Keratinocyte (primary cell): Measurements from ENCODE around the gene ANKRD45. TPM values are rescaled to one million over a fixed set of nuclear protein-coding genes. Genes with fewer than 3 reads are reported as not detected.

Experiments
- DNase-seq: peaks from one replicate; pipeline ENCODE4 v3.0.0-alpha.2; 2011; ENCODE audit warnings: low read depth, missing footprints, low spot score
- FAIRE-seq: peaks from 2 replicates; lab custom pipeline; 2011; peaks lifted over from hg19 to GRCh38; lab: Jason Lieb, UNC
- H2AFZ ChIP-seq: 2 replicates; pipeline ENCODE4 v1.6.0; 2012; ENCODE audit warnings: low read length, control low read depth, inconsistent platforms; ENCODE audit not compliant: control insufficient read depth
- H3K27ac ChIP-seq: 2 replicates; pipeline ENCODE4 v1.5.1; 2011; ENCODE audit warnings: low read length; ENCODE audit not compliant: control insufficient read depth, insufficient read depth
- H3K27me3 ChIP-seq: 3 replicates; pipeline ENCODE4 v1.6.0; 2011; ENCODE audit warnings: low read length; ENCODE audit not compliant: control insufficient read depth, insufficient read depth; ENCODE audit errors: extremely low read depth
- H3K36me3 ChIP-seq, 2 experiments: 2 replicates in 1 of 2; 3 replicates in 1 of 2; pipeline ENCODE4 v1.5.1; 2011; ENCODE audit warnings: low read length in 2 of 2, mild to moderate bottlenecking in 1 of 2; ENCODE audit not compliant: control insufficient read depth in 2 of 2, insufficient read depth in 2 of 2; ENCODE audit errors: extremely low read depth in 1 of 2
- H3K4me1 ChIP-seq: 3 replicates; pipeline ENCODE4 v1.5.1; 2011; ENCODE audit warnings: low read length; ENCODE audit not compliant: control insufficient read depth, insufficient read depth; ENCODE audit errors: extremely low read depth
- H3K4me2 ChIP-seq: 3 replicates; pipeline ENCODE4 v1.6.0; 2011; ENCODE audit warnings: low read depth, low read length; ENCODE audit not compliant: control insufficient read depth, insufficient read depth; ENCODE audit errors: extremely low read depth
- H3K4me3 ChIP-seq, 3 experiments: fragments of 200-600 bp in 1 of 3; sonication (generic) in 1 of 3; 2 replicates in 2 of 3; 3 replicates in 1 of 3; pipeline ENCODE4 v1.5.1; 2011 to 2016; ENCODE audit warnings: low read length in 3 of 3, mild to moderate bottlenecking in 3 of 3, control low read depth in 2 of 3, inconsistent platforms in 1 of 3, low read depth in 1 of 3, mixed read lengths in 1 of 3, mixed run types in 1 of 3, moderate library complexity in 1 of 3; ENCODE audit not compliant: control insufficient read depth in 2 of 3, insufficient read depth in 2 of 3; ENCODE audit errors: extremely low read depth in 1 of 3
- H3K79me2 ChIP-seq: 2 replicates; pipeline ENCODE4 v1.6.0; 2012; ENCODE audit warnings: low read length; ENCODE audit not compliant: control insufficient read depth, insufficient read depth
- H3K9ac ChIP-seq: 3 replicates; pipeline ENCODE4 v1.6.0; 2011; ENCODE audit warnings: low read length; ENCODE audit not compliant: control insufficient read depth, insufficient read depth; ENCODE audit errors: extremely low read depth
- H3K9me1 ChIP-seq: 3 replicates; pipeline ENCODE4 v1.6.0; 2011; ENCODE audit warnings: low read length; ENCODE audit not compliant: control insufficient read depth, insufficient read depth; ENCODE audit errors: extremely low read depth
- H3K9me3 ChIP-seq: 2 replicates; pipeline ENCODE4 v1.5.1; 2012; ENCODE audit warnings: low read depth, low read length; ENCODE audit not compliant: control insufficient read depth
- H4K20me1 ChIP-seq: 3 replicates; pipeline ENCODE4 v1.6.0; 2011; ENCODE audit warnings: low read length; ENCODE audit not compliant: control insufficient read depth, insufficient read depth; ENCODE audit errors: extremely low read depth
- CTCF ChIP-seq, 3 experiments: IDR thresholded peaks in 1 of 3; conservative IDR thresholded peaks in 1 of 3; optimal IDR thresholded peaks in 1 of 3; 2 replicates in 2 of 3; 3 replicates in 1 of 3; pipeline versions ENCODE3 to v1.5.1; 2011; ENCODE audit warnings: low read length in 3 of 3, mild to moderate bottlenecking in 3 of 3, moderate library complexity in 2 of 3, control low read depth in 1 of 3, inconsistent platforms in 1 of 3; ENCODE audit not compliant: insufficient read depth in 2 of 3; ENCODE audit errors: extremely low read depth in 1 of 3
- EZH2 ChIP-seq: IDR thresholded peaks from one replicate; pipeline ENCODE4 v1.6.1; 2012; ENCODE audit warnings: inconsistent platforms, mild to moderate bottlenecking, low read length, moderate library complexity
- dilution Hi-C: fragments of 300-500 bp; cut with MboI; formaldehyde crosslinking; loops from one replicate; pipeline ENCODE4 v1.7.0; 2020; ENCODE audit warnings: low sequenced_read_pairs; ENCODE audit not compliant: extremely low pct_ligation_motif_present
- polyA plus RNA-seq, 5 experiments: library from polyadenylated mRNA; depleted of rRNA in 3 of 5; stranded (reverse) in 3 of 5; stranded (forward) in 1 of 5; unstranded in 1 of 5; fragments of >200 nt; gene quantifications; 1 replicate in 1 of 5; 2 replicates in 3 of 5; 3 replicates in 1 of 5; pipeline versions ENCODE4 v1.2.1 to v1.2.3, GENCODE V29; 2011 to 2012; ENCODE audit warnings: missing spikeins in 2 of 5, low read depth in 1 of 5, low replicate concordance in 1 of 5

ANKRD45 gene
- polyA plus RNA-seq, 1 donor (not counting 4 experiments of a cell fraction or from before 2014, with no cell fraction given) = 0.18 TPM

- dilution Hi-C loops = no loop called here
- no peak for DNase-seq
- H3K4me2 ChIP-seq = no peak overlapping the region
- H3K4me3 ChIP-seq = no peak overlapping the region
- no peaks in the 10 kb centered on the region for H3K79me2 ChIP-seq
- H4K20me1 ChIP-seq = no peaks in the 10 kb centered on the region
- H3K27ac ChIP-seq = no peak overlapping the region
- H3K4me1 ChIP-seq = peaks cover 20% of the 10 kb centered on the region
- H3K9me1 ChIP-seq = no peaks in the 10 kb centered on the region
- no peak overlapping the region for H2AFZ ChIP-seq
- no peaks in the 10 kb centered on the region for H3K36me3 ChIP-seq
- FAIRE-seq = no peak
- H3K9ac ChIP-seq = no peak overlapping the region
- no peaks in the 10 kb centered on the region for H3K27me3 ChIP-seq
- H3K9me3 ChIP-seq = no peaks in the 10 kb centered on the region
- TF ChIP-seq EZH2 = no peak
Observed at GRCh38 chr1:173661763-173662162, 7.9 kb downstream of the ANKRD45 start.

- DNase-seq (no peak), FAIRE-seq (peak; percentile 84)
- Histone ChIP-seq H3K36me3 (no peaks in the 10 kb centered on the region), H3K9ac (no peak overlapping the region), H3K4me2 (peak overlapping the region; percentile 56), H2AFZ (no peak overlapping the region), H3K4me1 (peaks cover 20% of the 10 kb centered on the region), H3K79me2 (no peaks in the 10 kb centered on the region), H3K4me3 (peak overlapping the region in 1 of 3 experiments; percentile 3), H3K27me3 (no peaks in the 10 kb centered on the region), H3K9me1 (no peaks in the 10 kb centered on the region), H3K9me3 (no peaks in the 10 kb centered on the region), H4K20me1 (no peaks in the 10 kb centered on the region), H3K27ac (no peak overlapping the region)
- dilution Hi-C loops = no loop called here
- no peak for TF ChIP-seq EZH2
- TF ChIP-seq CTCF (optimal IDR thresholded peaks at IDR 0.05 in 1 of 3, IDR thresholded peaks at IDR 0.05 in 1 of 3, conservative IDR thresholded peaks at IDR 0.05 in 1 of 3; ENCODE audit: extremely low read depth in 1 of 3, insufficient read depth in 2 of 3, low read length in 3 of 3) = no peak
Observed at GRCh38 chr1:173661271-173661670, 8.4 kb downstream of the ANKRD45 start.

GRCh38 chr1:173660306-173660705, 9.3 kb downstream of the ANKRD45 start:
- TF ChIP-seq EZH2 (no peak), CTCF (optimal IDR thresholded peaks at IDR 0.05 in 1 of 3, IDR thresholded peaks at IDR 0.05 in 1 of 3, conservative IDR thresholded peaks at IDR 0.05 in 1 of 3; ENCODE audit: extremely low read depth in 1 of 3, insufficient read depth in 2 of 3, low read length in 3 of 3) (no peak)
- no peak overlapping the region for H3K27ac ChIP-seq
- H4K20me1 ChIP-seq = no peaks in the 10 kb centered on the region

More at GRCh38 chr1:173660306-173660705, 9.3 kb downstream of the ANKRD45 start:
- H3K9ac ChIP-seq = no peak overlapping the region
- peak overlapping the region; percentile 48 for H3K4me2 ChIP-seq
- no peaks in the 10 kb centered on the region for H3K9me3 ChIP-seq
- FAIRE-seq (peak; percentile 69), DNase-seq (no peak)
- dilution Hi-C loops = no loop called here
- no peaks in the 10 kb centered on the region for H3K79me2 ChIP-seq
- H3K4me1 ChIP-seq = peaks cover 20% of the 10 kb centered on the region
- H3K36me3 ChIP-seq = no peaks in the 10 kb centered on the region
- H3K9me1 ChIP-seq = no peaks in the 10 kb centered on the region
- H3K27me3 ChIP-seq = no peaks in the 10 kb centered on the region
- H2AFZ ChIP-seq = peak overlapping the region; percentile 55
- no peak overlapping the region for H3K4me3 ChIP-seq
